Esophagus squamous epithelium (tissue), 4 donors: ENCODE measurements around the gene SULT1E1.

Experiments used
- CTCF ChIP-seq, 6 experiments: fragments of 450-650 bp in 4 of 6; fragments of 200-600 bp in 2 of 6; sonication (generic) in 2 of 6; IDR thresholded peaks; one replicate each; pipeline ENCODE4 v1.5.1; 2016 to 2019; ENCODE audit warnings: antibody characterized with exemption in 6 of 6, mild to moderate bottlenecking in 4 of 6, moderate library complexity in 4 of 6
- POLR2A ChIP-seq, 4 donors: fragments of 450-650 bp; IDR thresholded peaks; one replicate each; pipeline ENCODE4 v1.6.1; 2017; ENCODE audit warnings: antibody characterized with exemption in 4 of 4, mild to moderate bottlenecking in 4 of 4, moderate library complexity in 3 of 4

- TF ChIP-seq CTCF (IDR thresholded peaks at IDR 0.05) (no peak), POLR2A (IDR thresholded peaks at IDR 0.05) (no peak)
Measured at GRCh38 chr4:69888336-69888735, 28.4 kb upstream of the SULT1E1 start.
